CD4-positive, alpha-beta memory T cell (primary cell): ENCODE data around the gene ASB16. TPM values are rescaled to one million over a fixed set of nuclear protein-coding genes. Genes with fewer than 3 reads are reported as not detected.
A peak's percentile ranks its signal among the peaks of the same experiment; 100 is the strongest.

Experiments used
- CTCF ChIA-PET: fragments of 350-600 bp; sonication (Branson Sonifier 250); formaldehyde crosslinking; loops from one replicate; lab custom pipeline; 2021; ENCODE audit warnings: inconsistent platforms; ENCODE audit not compliant: partially characterized antibody; lab: Charles Lee
- POLR2A ChIA-PET: fragments of 350-600 bp; sonication (Branson Sonifier 250); formaldehyde crosslinking; loops from one replicate; lab custom pipeline; 2021; ENCODE audit not compliant: partially characterized antibody; lab: Charles Lee
- DNase-seq, 5 donors: peaks; one replicate each; pipeline versions ENCODE4 v3.0.0 to v3.0.0-alpha.2; 2020 to 2022; ENCODE audit warnings: mixed read lengths in 1 of 5
- H3K27ac ChIP-seq: one replicate; pipeline ENCODE4 v1.7.0; 2013; ENCODE audit warnings: low read depth, low read length
- H3K27me3 ChIP-seq: 2 replicates; pipeline ENCODE4 v1.7.0; 2013; ENCODE audit warnings: mild to moderate bottlenecking, low read length, moderate library complexity; ENCODE audit not compliant: insufficient read depth
- H3K36me3 ChIP-seq: 2 replicates; pipeline ENCODE4 v1.7.0; 2013; ENCODE audit warnings: mild to moderate bottlenecking, low read length, moderate library complexity; ENCODE audit not compliant: insufficient read depth
- H3K4me1 ChIP-seq: 2 replicates; pipeline ENCODE4 v1.7.0; 2013; ENCODE audit warnings: mild to moderate bottlenecking, low read length, moderate library complexity; ENCODE audit not compliant: insufficient read depth
- H3K4me3 ChIP-seq, 2 donors: one replicate each; pipeline ENCODE4 v1.7.0; 2013; ENCODE audit warnings: low read length in 2 of 2, mild to moderate bottlenecking in 1 of 2
- H3K9me3 ChIP-seq, 2 donors: one replicate each; pipeline ENCODE4 v1.7.0; 2013; ENCODE audit warnings: low read length in 2 of 2, control low read depth in 1 of 2; ENCODE audit not compliant: control insufficient read depth in 1 of 2
- H3K27ac Mint-ChIP-seq, 7 donors: one replicate each; pipeline ENCODE4 v1.8.0; 2020 to 2021; ENCODE audit warnings: mixed read lengths in 7 of 7, mild to moderate bottlenecking in 6 of 7, inconsistent platforms in 3 of 7, moderate library complexity in 3 of 7
- H3K27me3 Mint-ChIP-seq, 2 donors: one replicate each; pipeline ENCODE4 v1.8.0; 2020 to 2021; ENCODE audit warnings: mixed read lengths in 2 of 2
- H3K36me3 Mint-ChIP-seq, 2 donors: one replicate each; pipeline ENCODE4 v1.8.0; 2020 to 2021; ENCODE audit warnings: mixed read lengths in 2 of 2, inconsistent platforms in 1 of 2, mild to moderate bottlenecking in 1 of 2
- H3K4me1 Mint-ChIP-seq, 4 donors: one replicate each; pipeline ENCODE4 v1.8.0; 2020 to 2021; ENCODE audit warnings: mixed read lengths in 4 of 4, mild to moderate bottlenecking in 1 of 4
- H3K4me3 Mint-ChIP-seq, 8 donors: one replicate each; pipeline ENCODE4 v1.8.0; 2020 to 2021; ENCODE audit warnings: mixed read lengths in 8 of 8, mild to moderate bottlenecking in 7 of 8, moderate library complexity in 6 of 8, inconsistent platforms in 3 of 8
- H3K9me3 Mint-ChIP-seq, 8 donors: one replicate each; pipeline ENCODE4 v1.8.0; 2020 to 2021; ENCODE audit warnings: mixed read lengths in 8 of 8, mild to moderate bottlenecking in 5 of 8, inconsistent platforms in 3 of 8, moderate library complexity in 1 of 8
- intact Hi-C: fragments of 100-400 bp; cut with micrococcal nuclease; formaldehyde crosslinking; loops from one replicate; pipeline ENCODE4 v1.15.1; 2023
- polyA plus RNA-seq, 2 donors: library from polyadenylated mRNA; unstranded; fragments of 300-500 nt; fragmentation: Illumina TruSeq; gene quantifications; one replicate each; pipeline ENCODE4 v1.2.3, GENCODE V29; 2021
- total RNA-seq, 2 experiments: library from RNA; stranded (reverse); gene quantifications; one replicate each; pipeline ENCODE4 v1.2.3, GENCODE V29; 2021

ASB16 gene
- total RNA-seq (not detected), polyA plus RNA-seq (under 1 TPM in 1 of 2 donors, not detected in 1; 0.14 TPM)

- Histone ChIP-seq H3K4me1 (peaks cover 6% of the 10 kb centered on the region), H3K27me3 (no peaks in the 10 kb centered on the region)
- H3K9me3 Mint-ChIP-seq: no peaks in the 10 kb centered on the region
These were observed at the start of gene ASB16 for GRCh38 chr17:44170499-44171201. Gene ASB16 (plus strand): TSS chr17:44170704. CDS start chr17:44170790, 86 bp downstream.

GRCh38 chr17:44120851-44121605, 49.5 kb upstream of the ASB16 start:
- H3K36me3 ChIP-seq: peaks cover 5% of the 10 kb centered on the region
- H3K27me3 ChIP-seq: no peaks in the 10 kb centered on the region
- H3K9me3 ChIP-seq: no peaks in the 10 kb centered on the region
- Mint-ChIP-seq H3K9me3 (no peaks in the 10 kb centered on the region), H3K36me3 (peaks cover 8 to 20% of the 10 kb centered on the region in 2 donors), H3K27ac (peak overlapping the region in 6 of 7 donors; percentile 94 to 97 (median 96)), H3K4me1 (peaks cover 32 to 67% (median 47%) of the 10 kb centered on the region in 4 donors), H3K4me3 (peak overlapping the region in 7 of 8 donors; percentile 73 to 94 (median 92)), H3K27me3 (no peaks in the 10 kb centered on the region)
- H3K27ac ChIP-seq: no peak overlapping the region
- no peak for DNase-seq
- ChIA-PET CTCF (interaction anchor here (0.6 to 0.7 kb wide), 2 partner anchors 43 to 210 kb away, joined by 3 read pairs; no protein-coding TSS in a partner anchor), POLR2A (interaction anchor here (0.8 to 3.0 kb wide), 2 partner anchors 10 to 100 kb away, joined by 3 to 29 read pairs; partner anchors contain the start of gene UBTF)
- H3K4me1 ChIP-seq: peaks cover 30% of the 10 kb centered on the region
- no peak overlapping the region for H3K4me3 ChIP-seq
- intact Hi-C loops: loop anchor here (5.0 to 10.0 kb wide), 3 partner anchors 179 to 844 kb away; partner anchors contain the start of genes C1QL1 and PPY

More at GRCh38 chr17:44170499-44171201, at the start of gene ASB16:
- Histone ChIP-seq H3K36me3 (no peaks in the 10 kb centered on the region), H3K9me3 (no peaks in the 10 kb centered on the region), H3K27ac (no peak within 1 kb of the TSS), H3K4me3 (no peak within 1 kb of the TSS)
- peaks cover 5 to 16% (median 9%) of the 10 kb centered on the region in 4 donors for H3K4me1 Mint-ChIP-seq
- CTCF ChIA-PET: interaction anchor here (0.5 to 1.2 kb wide), 2 partner anchors 14 to 439 kb away, joined by 3 read pairs; no protein-coding TSS in a partner anchor
- no peak within 1 kb of the TSS for H3K4me3 Mint-ChIP-seq
- POLR2A ChIA-PET: no interaction called here
- H3K27ac Mint-ChIP-seq: peak within 1 kb of the TSS in 2 of 7 donors; percentile 63 to 89
- DNase-seq: no peak
- intact Hi-C loops: no loop called here
- H3K36me3 Mint-ChIP-seq: peaks cover 0 to 4% of the 10 kb centered on the region in 2 donors
- H3K27me3 Mint-ChIP-seq: no peaks in the 10 kb centered on the region

GRCh38 chr17:44121997-44122815, 48.3 kb upstream of the ASB16 start:
- no peaks in the 10 kb centered on the region for H3K27me3 Mint-ChIP-seq
- Histone ChIP-seq H3K27ac (peak overlapping the region; percentile 67), H3K4me3 (peak overlapping the region; percentile 78 to 93), H3K9me3 (no peaks in the 10 kb centered on the region), H3K36me3 (no peaks in the 10 kb centered on the region), H3K27me3 (no peaks in the 10 kb centered on the region), H3K4me1 (peaks cover 30% of the 10 kb centered on the region)
- H3K27ac Mint-ChIP-seq: peak overlapping the region; percentile 87 to 97 (median 95)
- ChIA-PET CTCF (interaction anchor here (0.8 to 1.8 kb wide), 3 partner anchors 18 to 209 kb away, joined by 3 to 7 read pairs (median 5); no protein-coding TSS in a partner anchor), POLR2A (interaction anchor here (1.2 to 3.0 kb wide), 12 partner anchors 11 to 202 kb away, joined by 3 to 29 read pairs (median 8); partner anchors contain the start of genes LSM12, SLC25A39, TMEM101 and TMUB2)
- H3K4me1 Mint-ChIP-seq: peaks cover 29 to 57% (median 43%) of the 10 kb centered on the region in 4 donors
- H3K9me3 Mint-ChIP-seq: no peaks in the 10 kb centered on the region
- no peak for DNase-seq
- intact Hi-C loops: loop anchor here (2.0 to 10.0 kb wide), 4 partner anchors 115 to 843 kb away; partner anchors contain the start of genes C1QL1 and PPY
- H3K36me3 Mint-ChIP-seq: peaks cover 0 to 14% of the 10 kb centered on the region in 2 donors
- peak overlapping the region; percentile 90 to 95 (median 92) for H3K4me3 Mint-ChIP-seq

- Mint-ChIP-seq H3K4me3 (peak overlapping the region; percentile 90 to 95 (median 92)), H3K27me3 (no peaks in the 10 kb centered on the region), H3K27ac (peak overlapping the region; percentile 87 to 97 (median 95)), H3K4me1 (peaks cover 29 to 57% (median 43%) of the 10 kb centered on the region in 4 donors), H3K36me3 (peaks cover 0 to 14% of the 10 kb centered on the region in 2 donors), H3K9me3 (no peaks in the 10 kb centered on the region)
- intact Hi-C loops: loop anchor here (1.0 to 10.0 kb wide), 9 partner anchors 18 to 842 kb away; partner anchors contain the start of genes C1QL1, HROB, LSM12 and PPY
- CTCF ChIA-PET: interaction anchor here (0.7 to 1.8 kb wide), 12 partner anchors 10 to 208 kb away, joined by 3 to 16 read pairs (median 4); partner anchors contain the start of gene HROB
- DNase-seq: peak in 2 of 5 donors; percentile 10 to 57
- H3K36me3 ChIP-seq: no peaks in the 10 kb centered on the region
- POLR2A ChIA-PET: interaction anchor here (0.8 to 3.0 kb wide), 29 partner anchors 11 to 762 kb away, joined by 3 to 29 read pairs (median 6); partner anchors contain the start of genes ATXN7L3, G6PC3, GRN and LSM12
- H3K4me3 ChIP-seq: peak overlapping the region; percentile 78 to 93
- H3K9me3 ChIP-seq: no peaks in the 10 kb centered on the region
- H3K27ac ChIP-seq: peak overlapping the region; percentile 67
- H3K4me1 ChIP-seq: peaks cover 30% of the 10 kb centered on the region
- no peaks in the 10 kb centered on the region for H3K27me3 ChIP-seq
These were observed 47.6 kb upstream of the ASB16 start for GRCh38 chr17:44122816-44123355.

GRCh38 chr17:44123356-44124117, 47.0 kb upstream of the ASB16 start, which contains the start of gene HDAC5:
Gene HDAC5 (minus strand): TSS chr17:44123641. CDS start chr17:44117515, 6,126 bp downstream.
- Histone ChIP-seq H3K36me3 (no peaks in the 10 kb centered on the region), H3K9me3 (no peaks in the 10 kb centered on the region), H3K27ac (peak within 1 kb of the TSS; percentile 67), H3K4me3 (peak within 1 kb of the TSS; percentile 78 to 93), H3K4me1 (peaks cover 30% of the 10 kb centered on the region), H3K27me3 (no peaks in the 10 kb centered on the region)
- DNase-seq: peak; percentile 93 to 95 (median 94)
- Mint-ChIP-seq H3K36me3 (peaks cover 0 to 11% of the 10 kb centered on the region in 2 donors), H3K9me3 (no peaks in the 10 kb centered on the region), H3K4me1 (peaks cover 25 to 51% (median 38%) of the 10 kb centered on the region in 4 donors), H3K27me3 (no peaks in the 10 kb centered on the region), H3K4me3 (peak within 1 kb of the TSS; percentile 94 to 98 (median 95)), H3K27ac (peak within 1 kb of the TSS; percentile 94 to 98 (median 97))
- ChIA-PET CTCF (interaction anchor here (0.7 to 1.8 kb wide), 12 partner anchors 10 to 208 kb away, joined by 3 to 16 read pairs (median 4); partner anchors contain the start of gene HROB), POLR2A (interaction anchor here (0.7 to 3.0 kb wide), 32 partner anchors 9 to 763 kb away, joined by 3 to 29 read pairs (median 6); partner anchors contain the start of genes ATXN7L3, G6PC3, GRN and LSM12)
- intact Hi-C loops: loop anchor here (1.0 to 10.0 kb wide), 9 partner anchors 18 to 841 kb away; partner anchors contain the start of genes C1QL1, HROB, LSM12 and PPY
